Mammary microvascular endothelial cell (primary cell): Measurements from ENCODE around the gene LILRB3. TPM values are rescaled to one million over a fixed set of nuclear protein-coding genes. Genes with fewer than 3 reads are reported as not detected.

Experiments
- total RNA-seq: library from RNA; depleted of rRNA; stranded (reverse); fragments of >200 nt; gene quantifications from 2 replicates; pipeline ENCODE4 v1.2.3, GENCODE V29; 2015

The LILRB3 gene
- not detected in 2 replicates for total RNA-seq

DNA sequence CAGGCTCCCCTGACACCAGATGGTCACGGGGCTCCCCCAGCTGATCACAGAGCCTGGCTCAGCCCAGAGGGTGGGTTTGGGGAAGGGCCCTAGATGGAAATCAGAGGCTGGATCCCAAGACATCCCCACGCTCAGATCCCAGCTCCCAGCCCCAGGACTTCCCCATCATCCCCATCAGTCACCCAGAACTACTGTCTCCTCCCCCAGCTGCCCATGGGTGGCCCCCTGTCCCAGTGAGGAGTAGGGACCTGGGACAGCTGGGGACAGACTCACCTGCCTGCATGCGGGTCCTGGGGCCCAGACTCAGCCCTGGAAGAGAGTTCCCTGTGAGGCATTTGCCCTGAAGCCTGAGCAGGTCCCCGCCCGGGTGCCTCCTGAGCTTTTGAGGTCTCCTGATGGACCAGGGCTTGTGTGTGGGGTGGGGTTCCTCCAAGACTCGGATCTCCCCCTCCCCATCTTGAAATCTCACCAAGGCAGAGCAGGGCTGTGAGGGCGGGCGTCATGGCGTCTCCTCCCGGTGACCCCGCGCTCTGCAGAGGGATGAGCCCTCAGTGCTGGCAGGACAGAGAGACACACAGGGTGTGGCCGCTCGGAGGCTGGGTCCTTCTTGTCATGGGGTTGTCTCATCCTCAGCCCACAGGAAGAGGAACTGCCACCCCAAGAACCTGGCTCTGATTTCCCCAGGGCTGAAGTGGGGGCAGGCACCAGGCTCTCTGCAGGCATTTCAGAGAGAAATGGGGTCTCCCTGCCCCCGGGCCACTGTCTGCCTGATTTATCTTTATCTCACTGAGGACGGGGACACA, at the start of gene LILRB3:
Gene LILRB3 (minus strand): TSS at position 534 of the 803 bp plus-strand sequence. CDS start 31 bp downstream, at position 503.

DNA sequence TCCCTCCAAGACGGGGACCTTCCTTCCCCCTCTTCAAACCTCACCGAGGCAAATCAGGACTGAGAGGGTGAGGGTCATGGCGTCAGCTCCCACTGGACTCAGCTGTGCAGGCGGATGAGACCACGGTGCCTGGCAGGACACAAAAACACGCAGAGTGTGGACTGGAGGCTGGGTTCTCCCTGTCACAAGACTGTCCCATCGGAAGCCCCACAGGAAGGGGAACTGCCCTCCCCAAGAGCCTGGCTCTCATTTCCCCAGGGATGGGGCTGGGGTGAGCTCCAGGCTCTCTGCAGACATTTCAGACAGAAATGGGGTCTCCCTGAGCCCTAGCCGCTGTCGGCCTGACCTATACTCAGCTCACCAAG, 34.3 kb upstream of the LILRB3 start, which contains the start of gene LILRB5:
Gene LILRB5 (minus strand): TSS at position 158 of the 365 bp plus-strand sequence. CDS start 80 bp downstream, at position 78.

DNA sequence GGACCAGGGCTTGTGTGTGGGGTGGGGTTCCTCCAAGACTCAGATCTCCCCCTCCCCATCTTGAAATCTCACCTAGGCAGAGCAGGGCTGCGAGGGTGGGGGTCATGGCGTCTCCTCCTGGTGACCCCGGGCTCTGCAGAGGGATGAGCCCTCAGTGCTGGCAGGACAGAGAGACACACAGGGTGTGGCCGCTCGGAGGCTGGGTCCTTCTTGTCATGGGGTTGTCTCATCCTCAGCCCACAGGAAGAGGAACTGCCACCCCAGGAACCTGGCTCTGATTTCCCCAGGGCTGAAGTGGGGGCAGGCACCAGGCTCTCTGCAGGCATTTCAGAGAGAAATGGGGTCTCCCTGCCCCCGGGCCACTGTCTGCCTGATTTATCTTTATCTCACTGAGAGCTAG, 19.8 kb upstream of the LILRB3 start, which contains the start of gene LILRA6:
Gene LILRA6 (minus strand): TSS at position 145 of the 400 bp plus-strand sequence.

DNA sequence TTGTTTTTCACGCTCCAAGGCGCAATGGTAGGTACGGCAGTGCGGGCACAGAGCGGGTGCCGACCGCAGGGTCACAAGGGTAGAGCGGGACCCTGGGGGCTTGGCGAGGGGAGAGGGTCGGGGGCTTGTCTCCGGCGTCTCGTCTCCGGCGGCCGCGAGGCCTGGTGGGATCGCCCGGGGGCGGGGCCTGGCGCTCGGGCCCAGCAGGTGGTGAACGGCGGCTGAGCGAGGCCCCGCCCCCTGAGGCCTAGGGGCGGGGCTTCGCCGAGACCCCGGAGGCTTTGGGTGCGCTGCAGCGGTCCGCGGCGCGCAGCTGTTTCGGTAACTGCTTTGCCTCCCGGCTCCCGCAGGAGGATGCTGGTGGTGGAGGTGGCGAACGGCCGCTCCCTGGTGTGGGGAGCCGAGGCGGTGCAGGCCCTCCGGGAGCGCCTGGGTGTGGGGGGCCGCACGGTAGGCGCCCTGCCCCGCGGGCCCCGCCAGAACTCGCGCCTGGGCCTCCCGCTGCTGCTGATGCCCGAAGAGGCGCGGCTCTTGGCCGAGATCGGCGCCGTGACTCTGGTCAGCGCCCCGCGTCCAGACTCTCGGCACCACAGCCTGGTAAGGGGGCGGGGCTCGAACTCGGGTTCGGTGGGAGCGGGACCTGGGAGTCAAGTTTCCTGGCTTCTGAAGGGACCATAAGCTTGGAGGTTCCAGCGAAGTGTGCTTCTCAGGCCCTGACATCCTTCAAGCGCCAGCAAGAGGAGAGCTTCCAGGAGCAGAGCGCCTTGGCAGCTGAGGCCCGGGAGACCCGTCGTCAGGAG, 31.6 kb downstream of the LILRB3 start, which contains the start of gene TSEN34:
Gene TSEN34 (plus strand): TSS at position 298 of the 800 bp plus-strand sequence. CDS start 57 bp downstream, at position 355.

DNA sequence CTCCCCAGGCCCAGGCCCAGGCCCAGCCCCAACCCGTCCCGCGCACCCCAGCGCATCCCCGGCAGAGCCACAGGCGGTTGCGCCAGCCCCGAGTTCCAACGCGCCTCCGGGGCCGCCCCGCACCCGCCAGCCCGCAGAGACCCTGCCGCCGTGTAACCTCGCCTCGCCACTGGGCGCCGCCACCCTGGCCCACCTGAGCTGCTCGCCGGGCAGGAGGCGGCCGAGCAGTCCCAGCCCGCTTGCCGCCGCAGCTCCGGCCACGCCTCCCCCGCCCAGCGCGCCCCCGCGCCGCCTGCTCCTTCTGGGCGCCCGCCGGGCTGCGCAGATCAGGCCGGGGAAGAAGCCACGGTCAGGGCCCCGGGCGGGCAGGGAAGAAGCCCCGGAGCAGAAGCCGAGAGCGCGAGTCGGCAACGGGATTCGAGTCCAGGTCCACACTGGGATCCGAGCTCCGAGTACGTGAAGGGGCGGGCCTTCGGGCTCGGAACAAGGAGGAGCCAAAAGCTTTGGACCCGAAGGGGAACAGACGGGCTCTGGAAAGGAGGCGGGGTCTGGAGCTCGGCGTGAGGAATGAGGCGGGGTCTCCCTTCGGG, 33.6 kb downstream of the LILRB3 start, which contains the start of gene MBOAT7:
Gene MBOAT7 (minus strand): TSS at position 436 of the 590 bp plus-strand sequence. CDS start 1,072 bp downstream, outside the sequence.

DNA sequence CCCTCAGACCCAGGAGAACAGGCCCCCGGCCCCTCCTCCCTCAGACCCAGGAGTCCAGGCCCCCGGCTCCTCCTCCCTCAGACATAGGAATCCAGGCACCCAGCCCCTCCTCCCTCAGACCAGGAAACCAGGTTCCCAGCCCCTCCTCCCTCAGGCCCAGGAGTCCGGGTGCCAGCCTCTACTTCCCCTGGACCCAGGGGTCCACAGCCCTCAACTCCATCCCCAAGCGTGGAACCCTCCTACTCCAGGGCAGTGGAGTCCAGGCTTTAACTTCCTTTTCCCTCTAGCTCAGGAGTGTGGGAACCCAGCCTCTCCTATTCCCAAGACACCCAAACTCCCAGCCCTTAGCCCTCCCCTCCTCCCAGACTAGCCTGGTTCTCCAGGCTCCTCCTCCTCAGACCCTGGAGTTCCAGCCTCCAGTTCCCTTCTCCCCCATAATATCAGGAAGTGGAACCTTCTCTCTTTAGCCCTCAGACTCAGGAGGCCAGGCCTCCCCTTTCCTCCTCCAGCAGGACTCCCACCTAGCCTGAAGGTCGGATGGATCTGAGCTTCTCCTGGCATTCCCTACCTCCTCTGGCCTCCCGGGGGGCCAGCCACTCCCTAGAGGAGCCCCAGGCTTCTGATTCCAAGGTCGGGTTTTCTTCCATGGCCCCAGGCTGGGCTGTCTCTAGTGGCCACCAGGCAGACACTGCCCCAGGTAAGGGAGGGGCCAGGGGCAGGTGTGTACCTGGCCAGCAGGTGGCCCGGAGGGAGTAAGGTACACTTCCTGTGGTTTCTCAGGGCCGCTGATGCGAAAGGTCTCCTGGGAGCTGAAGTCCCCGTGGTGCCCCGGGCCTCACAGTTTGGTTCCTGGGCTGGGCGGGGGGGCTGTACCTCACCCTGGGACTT, 50.1 kb downstream of the LILRB3 start, which contains the start of gene TMC4:
Gene TMC4 (minus strand): TSS at position 690 of the 888 bp plus-strand sequence. CDS start 43 bp downstream, at position 647.

Other genes starting within 250 kb of the LILRB3 start
- gene CACNG6, start 231.4 kb downstream of the LILRB3 start, total RNA-seq, result 3.9 and 4.9 TPM in 2 replicates
- gene VSTM1, start 159.1 kb downstream of the LILRB3 start, total RNA-seq, result not detected in 2 replicates
- gene TARM1, start 141.6 kb downstream of the LILRB3 start, total RNA-seq, result not detected in 2 replicates
- not detected in 2 replicates for gene OSCAR, start 122.2 kb downstream of the LILRB3 start, total RNA-seq
- gene NDUFA3, start 120.2 kb downstream of the LILRB3 start, total RNA-seq, result 25.6 and 46.0 TPM in 2 replicates
- 57.4 and 58.0 TPM in 2 replicates for gene TFPT, start 107.3 kb downstream of the LILRB3 start, total RNA-seq
- gene PRPF31, start 107.3 kb downstream of the LILRB3 start, total RNA-seq, result 107 and 123 TPM in 2 replicates
- gene CNOT3, start 85.2 kb downstream of the LILRB3 start, total RNA-seq, result 11.1 and 15.0 TPM in 2 replicates
- gene LENG1, start 63.3 kb downstream of the LILRB3 start, total RNA-seq, result 5.9 and 9.5 TPM in 2 replicates
- not detected in 2 replicates for gene TMC4, start 49.8 kb downstream of the LILRB3 start, total RNA-seq
- 176 and 214 TPM in 2 replicates for gene MBOAT7, start 33.4 kb downstream of the LILRB3 start, total RNA-seq
- 92.1 and 103 TPM in 2 replicates for gene TSEN34, start 31.7 kb downstream of the LILRB3 start, total RNA-seq
- 2,166 and 2,183 TPM in 2 replicates for gene RPS9, start 22.1 kb downstream of the LILRB3 start, total RNA-seq
- not detected in 2 replicates for gene LILRA6, start 19.8 kb upstream of the LILRB3 start, total RNA-seq
- not detected in 2 replicates for gene LILRB5, start 34.3 kb upstream of the LILRB3 start, total RNA-seq
- not detected in 2 replicates for gene LILRB2, start 58.1 kb upstream of the LILRB3 start, total RNA-seq
- not detected in 2 replicates for gene LILRA5, start 90.2 kb upstream of the LILRB3 start, total RNA-seq
- gene LILRA4, start 116.2 kb upstream of the LILRB3 start, total RNA-seq, result not detected in 2 replicates
- not detected in 2 replicates for gene LAIR1, start 141.9 kb upstream of the LILRB3 start, total RNA-seq
- gene TTYH1, start 192.5 kb upstream of the LILRB3 start, total RNA-seq, result not detected in 2 replicates
- gene LENG8, start 226.2 kb upstream of the LILRB3 start, total RNA-seq, result 21.1 and 33.3 TPM in 2 replicates
- gene LENG9, start 240.8 kb upstream of the LILRB3 start, total RNA-seq, result 2.9 and 6.0 TPM in 2 replicates